Measurements from ENCODE around the gene HPX. TPM values are rescaled to one million over a fixed set of nuclear protein-coding genes. Genes with fewer than 3 reads are reported as not detected.

HPX gene
- total RNA-seq, 1 donor from 2014 or later: 1.7 TPM

GRCh38 chr11:6414874-6415328 is 25.9 kb downstream of the HPX start:
- Histone ChIP-seq H3K27ac (no peak overlapping the region), H3K36me3 (peaks cover 14% of the 10 kb centered on the region), H3K9me3 (no peaks in the 10 kb centered on the region), H3K4me3 (no peak overlapping the region), H3K27me3 (ENCODE audit: low read depth) (no peaks in the 10 kb centered on the region), H3K4me1 (peaks cover 33% of the 10 kb centered on the region)
- DNase-seq (no peak), ATAC-seq (no peak)
- intact Hi-C loops (cut with DNase I): no loop called here
- no peak for TF ChIP-seq CTCF (IDR thresholded peaks at IDR 0.05)

GRCh38 chr11:6413791-6414201 is 27.0 kb downstream of the HPX start:
- no peak for ATAC-seq
- H3K4me3 ChIP-seq: no peak overlapping the region
- peaks cover 25% of the 10 kb centered on the region for H3K36me3 ChIP-seq
- no peaks in the 10 kb centered on the region for H3K27me3 ChIP-seq (ENCODE audit: low read depth)
- H3K9me3 ChIP-seq: no peaks in the 10 kb centered on the region
- peaks cover 28% of the 10 kb centered on the region for H3K4me1 ChIP-seq
- no peak overlapping the region for H3K27ac ChIP-seq
- intact Hi-C loops (cut with DNase I): no loop called here
- no peak for DNase-seq
- no peak for TF ChIP-seq CTCF (IDR thresholded peaks at IDR 0.05)

GRCh38 chr11:6411594-6412031 is 29.2 kb downstream of the HPX start:
- Histone ChIP-seq H3K4me1 (peaks cover 18% of the 10 kb centered on the region), H3K27ac (no peak overlapping the region), H3K9me3 (no peaks in the 10 kb centered on the region), H3K27me3 (ENCODE audit: low read depth) (no peaks in the 10 kb centered on the region), H3K4me3 (no peak overlapping the region), H3K36me3 (peaks cover 30% of the 10 kb centered on the region)
- DNase-seq: no peak
- TF ChIP-seq CTCF (IDR thresholded peaks at IDR 0.05): no peak
- intact Hi-C loops (cut with DNase I): no loop called here
- ATAC-seq: no peak

- intact Hi-C loops (cut with DNase I): no loop called here
- DNase-seq: no peak
Measured at GRCh38 chr11:6410695-6411430, 29.9 kb downstream of the HPX start.

GRCh38 chr11:6406370-6406769 is 34.4 kb downstream of the HPX start:
- intact Hi-C loops (cut with DNase I): no loop called here
- no peak for TF ChIP-seq CTCF (IDR thresholded peaks at IDR 0.05)
- Histone ChIP-seq H3K27ac (no peak overlapping the region), H3K9me3 (no peaks in the 10 kb centered on the region), H3K36me3 (peaks cover 48% of the 10 kb centered on the region), H3K27me3 (ENCODE audit: low read depth) (no peaks in the 10 kb centered on the region), H3K4me3 (no peak overlapping the region), H3K4me1 (no peaks in the 10 kb centered on the region)
- DNase-seq (no peak), ATAC-seq (no peak)

More at GRCh38 chr11:6410695-6411430, 29.9 kb downstream of the HPX start:
- no peak for TF ChIP-seq CTCF (IDR thresholded peaks at IDR 0.05)
- H3K27me3 ChIP-seq (ENCODE audit: low read depth): no peaks in the 10 kb centered on the region
- no peak overlapping the region for H3K4me3 ChIP-seq
- no peak overlapping the region for H3K27ac ChIP-seq
- peaks cover 30% of the 10 kb centered on the region for H3K36me3 ChIP-seq
- no peak for ATAC-seq
- H3K9me3 ChIP-seq: no peaks in the 10 kb centered on the region
- peaks cover 16% of the 10 kb centered on the region for H3K4me1 ChIP-seq

All from lower lobe of right lung (tissue), 2 donors.